ENCODE data around the gene RHBDL2.

DNA sequence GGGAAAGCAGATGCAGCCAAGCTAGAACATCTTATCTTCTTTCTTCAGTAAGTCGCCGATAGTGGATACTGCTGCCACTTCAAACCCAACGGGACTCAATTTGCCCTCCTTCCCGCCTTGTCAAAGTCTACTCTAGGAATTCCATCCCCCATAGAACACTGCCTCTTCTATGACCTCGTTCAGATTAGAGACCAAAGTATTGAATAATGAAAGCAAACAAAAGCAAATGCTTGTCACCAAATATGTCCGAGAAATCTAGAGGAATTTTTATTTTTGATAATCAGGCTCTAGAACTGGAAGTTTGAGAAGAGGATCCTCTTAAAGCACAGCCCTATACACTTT, 81.2 kb downstream of the RHBDL2 start:
- TF ChIP-seq, protein P1, sequence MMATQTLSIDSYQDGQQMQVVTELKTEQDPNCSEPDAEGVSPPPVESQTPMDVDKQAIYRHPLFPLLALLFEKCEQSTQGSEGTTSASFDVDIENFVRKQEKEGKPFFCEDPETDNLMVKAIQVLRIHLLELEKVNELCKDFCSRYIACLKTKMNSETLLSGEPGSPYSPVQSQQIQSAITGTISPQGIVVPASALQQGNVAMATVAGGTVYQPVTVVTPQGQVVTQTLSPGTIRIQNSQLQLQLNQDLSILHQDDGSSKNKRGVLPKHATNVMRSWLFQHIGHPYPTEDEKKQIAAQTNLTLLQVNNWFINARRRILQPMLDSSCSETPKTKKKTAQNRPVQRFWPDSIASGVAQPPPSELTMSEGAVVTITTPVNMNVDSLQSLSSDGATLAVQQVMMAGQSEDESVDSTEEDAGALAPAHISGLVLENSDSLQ (IDR thresholded peaks at IDR 0.05): no peak
- no peak for TF ChIP-seq LEF1 (IDR thresholded peaks at IDR 0.05; ENCODE audit: borderline replicate concordance)
- no peak for TF ChIP-seq FOXK2 (IDR thresholded peaks at IDR 0.05)
- TF ChIP-seq FOXA1 (IDR thresholded peaks at IDR 0.05): no peak
